KMS-11 (cell line): ENCODE measurements around the gene GPHB5.

Experiments used
- H2AFZ ChIP-seq: fragments of 200-600 bp; sonication (generic); 2 replicates; pipeline ENCODE4 v1.6.1; 2016; ENCODE audit warnings: antibody characterized with exemption, mixed run types, low read depth
- H3K27ac ChIP-seq: fragments of 200-600 bp; sonication (generic); 2 replicates; pipeline ENCODE4 v1.6.1; 2016; ENCODE audit warnings: mild to moderate bottlenecking, mixed run types
- H3K27me3 ChIP-seq: fragments of 200-600 bp; sonication (generic); 2 replicates; pipeline ENCODE4 v1.6.1; 2017; ENCODE audit warnings: mild to moderate bottlenecking, low read depth, mixed run types, moderate library complexity; ENCODE audit not compliant: insufficient read depth
- H3K36me3 ChIP-seq: fragments of 200-600 bp; sonication (generic); 2 replicates; pipeline ENCODE4 v1.6.1; 2017; ENCODE audit warnings: mild to moderate bottlenecking, mixed run types; ENCODE audit not compliant: insufficient read depth
- H3K4me1 ChIP-seq: fragments of 200-600 bp; sonication (generic); 2 replicates; pipeline ENCODE4 v1.6.1; 2016; ENCODE audit warnings: mild to moderate bottlenecking, low read depth, mixed run types; ENCODE audit not compliant: poor library complexity, severe bottlenecking
- H3K4me2 ChIP-seq: fragments of 200-600 bp; sonication (generic); 2 replicates; pipeline ENCODE4 v1.7.0; 2016; ENCODE audit warnings: mild to moderate bottlenecking, mixed run types
- H3K4me3 ChIP-seq: fragments of 200-600 bp; sonication (generic); IDR thresholded peaks from 2 replicates; pipeline ENCODE4 v1.6.1; 2017; ENCODE audit warnings: low read depth, low read length, mixed read lengths; ENCODE audit not compliant: insufficient read depth
- H3K79me2 ChIP-seq: fragments of 200-600 bp; sonication (generic); 2 replicates; pipeline ENCODE4 v1.6.1; 2016; ENCODE audit warnings: low read depth, mixed run types; ENCODE audit not compliant: insufficient read depth
- H3K9ac ChIP-seq: fragments of 200-600 bp; sonication (generic); 2 replicates; pipeline ENCODE4 v1.6.1; 2016; ENCODE audit warnings: mild to moderate bottlenecking, mixed run types
- H4K20me1 ChIP-seq: fragments of 200-600 bp; sonication (generic); 2 replicates; pipeline ENCODE4 v1.6.1; 2016; ENCODE audit warnings: mild to moderate bottlenecking, mixed run types; ENCODE audit not compliant: insufficient read depth
- TF ChIP-seq, protein P1 (sequence below): fragments of 200-600 bp; sonication (generic); conservative IDR thresholded peaks from 2 replicates; pipeline ENCODE4 v1.6.1; 2017; ENCODE audit warnings: low read depth, mild to moderate bottlenecking, antibody characterized with exemption, low read length, moderate library complexity, mixed read lengths

Gene GPHB5

DNA sequence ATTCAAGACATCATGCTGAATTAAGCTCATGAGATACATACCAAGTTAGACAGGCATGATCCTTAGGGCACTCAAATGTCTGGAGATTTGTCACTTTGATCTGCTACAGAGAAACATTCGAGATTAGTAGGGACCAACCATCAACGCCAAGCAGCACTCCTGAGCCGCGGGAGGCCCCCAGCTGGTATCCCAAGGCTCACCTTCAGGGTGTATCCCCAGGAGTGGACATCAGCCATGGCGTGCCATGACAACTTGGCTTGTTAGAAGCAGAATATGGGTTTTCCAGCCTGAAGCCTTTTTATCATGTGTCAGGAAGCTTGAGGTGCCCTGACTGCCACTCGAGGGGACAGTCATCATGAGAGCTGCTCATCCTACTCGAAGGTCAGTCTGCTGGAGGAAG, 39.1 kb upstream of the GPHB5 start:
- H2AFZ ChIP-seq = no peak overlapping the region
- TF ChIP-seq, protein P1, sequence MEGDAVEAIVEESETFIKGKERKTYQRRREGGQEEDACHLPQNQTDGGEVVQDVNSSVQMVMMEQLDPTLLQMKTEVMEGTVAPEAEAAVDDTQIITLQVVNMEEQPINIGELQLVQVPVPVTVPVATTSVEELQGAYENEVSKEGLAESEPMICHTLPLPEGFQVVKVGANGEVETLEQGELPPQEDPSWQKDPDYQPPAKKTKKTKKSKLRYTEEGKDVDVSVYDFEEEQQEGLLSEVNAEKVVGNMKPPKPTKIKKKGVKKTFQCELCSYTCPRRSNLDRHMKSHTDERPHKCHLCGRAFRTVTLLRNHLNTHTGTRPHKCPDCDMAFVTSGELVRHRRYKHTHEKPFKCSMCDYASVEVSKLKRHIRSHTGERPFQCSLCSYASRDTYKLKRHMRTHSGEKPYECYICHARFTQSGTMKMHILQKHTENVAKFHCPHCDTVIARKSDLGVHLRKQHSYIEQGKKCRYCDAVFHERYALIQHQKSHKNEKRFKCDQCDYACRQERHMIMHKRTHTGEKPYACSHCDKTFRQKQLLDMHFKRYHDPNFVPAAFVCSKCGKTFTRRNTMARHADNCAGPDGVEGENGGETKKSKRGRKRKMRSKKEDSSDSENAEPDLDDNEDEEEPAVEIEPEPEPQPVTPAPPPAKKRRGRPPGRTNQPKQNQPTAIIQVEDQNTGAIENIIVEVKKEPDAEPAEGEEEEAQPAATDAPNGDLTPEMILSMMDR = no peak
- no peaks in the 10 kb centered on the region for H4K20me1 ChIP-seq
- no peak overlapping the region for H3K9ac ChIP-seq
- H3K36me3 ChIP-seq = no peaks in the 10 kb centered on the region
- no peaks in the 10 kb centered on the region for H3K79me2 ChIP-seq
- no peaks in the 10 kb centered on the region for H3K27me3 ChIP-seq
- H3K4me3 ChIP-seq = no peak overlapping the region
- no peaks in the 10 kb centered on the region for H3K4me1 ChIP-seq
- H3K4me2 ChIP-seq = no peak overlapping the region
- H3K27ac ChIP-seq = no peak overlapping the region

DNA sequence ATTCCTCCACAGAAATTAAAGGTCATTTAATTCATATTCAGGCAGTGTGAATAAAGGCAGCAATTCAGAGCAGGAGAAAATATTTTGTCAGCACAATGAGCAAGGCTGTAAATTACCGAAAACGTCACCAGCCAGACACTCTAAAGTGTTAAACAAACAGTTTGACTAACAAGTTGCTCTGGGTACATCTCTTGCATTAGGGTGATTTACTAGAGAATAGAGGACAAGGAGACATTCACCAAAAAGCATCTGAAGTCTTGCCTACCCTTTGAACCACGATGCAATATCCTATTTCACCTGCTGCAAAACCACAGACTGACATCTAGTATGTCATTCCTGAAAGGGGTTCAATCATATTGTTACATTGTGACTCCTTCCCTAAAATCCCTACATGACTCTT, 27.1 kb upstream of the GPHB5 start:
- TF ChIP-seq, protein P1 = no peak
- Histone ChIP-seq H3K4me2 (no peak overlapping the region), H3K4me1 (no peaks in the 10 kb centered on the region), H3K4me3 (no peak overlapping the region), H3K79me2 (no peaks in the 10 kb centered on the region), H3K27ac (no peak overlapping the region), H3K36me3 (no peaks in the 10 kb centered on the region), H3K9ac (no peak overlapping the region), H4K20me1 (no peaks in the 10 kb centered on the region), H2AFZ (no peak overlapping the region), H3K27me3 (no peaks in the 10 kb centered on the region)

DNA sequence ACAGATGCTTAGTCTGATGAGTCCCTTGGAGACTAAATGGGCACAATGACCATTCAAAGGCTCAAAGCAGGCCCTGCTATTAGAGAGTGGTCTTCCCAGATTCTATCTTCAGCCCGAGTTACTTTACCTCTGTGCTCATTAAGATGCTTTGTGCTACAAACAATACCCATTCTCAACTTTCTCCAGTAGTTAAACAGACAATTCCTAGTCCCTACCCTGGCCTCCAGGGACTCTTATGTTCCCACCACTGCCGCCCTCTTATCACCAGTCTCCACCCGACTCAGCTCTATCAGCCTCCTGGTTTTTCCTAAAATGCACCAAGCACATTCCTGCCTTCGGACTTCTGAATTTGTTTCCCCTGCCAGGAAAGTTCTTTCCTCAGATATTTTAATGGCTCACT, 25.6 kb upstream of the GPHB5 start:
- TF ChIP-seq, protein P1 = no peak
- no peak overlapping the region for H3K4me3 ChIP-seq
- no peaks in the 10 kb centered on the region for H4K20me1 ChIP-seq
- no peaks in the 10 kb centered on the region for H3K4me1 ChIP-seq
- no peak overlapping the region for H3K27ac ChIP-seq
- no peaks in the 10 kb centered on the region for H3K36me3 ChIP-seq
- no peaks in the 10 kb centered on the region for H3K79me2 ChIP-seq
- H2AFZ ChIP-seq = no peak overlapping the region
- no peaks in the 10 kb centered on the region for H3K27me3 ChIP-seq
- no peak overlapping the region for H3K4me2 ChIP-seq
- no peak overlapping the region for H3K9ac ChIP-seq

DNA sequence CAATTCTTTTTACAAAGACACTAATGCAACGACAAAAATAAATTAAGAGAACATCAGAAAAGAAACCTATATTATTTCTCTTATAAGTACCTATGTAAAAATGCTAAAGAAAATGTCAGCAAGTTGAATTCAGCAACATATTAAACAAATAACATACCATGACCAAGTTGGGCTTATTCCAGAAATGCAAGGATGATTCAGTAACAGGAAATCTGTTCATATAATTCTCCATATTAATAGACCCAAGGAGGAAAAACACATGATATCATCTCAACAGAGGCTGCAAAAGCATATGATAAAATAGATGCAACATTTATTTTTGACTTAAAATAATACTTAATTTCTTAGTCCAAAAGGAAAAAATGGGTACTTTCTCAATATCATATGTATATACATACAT, 25.1 kb upstream of the GPHB5 start:
- no peaks in the 10 kb centered on the region for H3K79me2 ChIP-seq
- H2AFZ ChIP-seq = no peak overlapping the region
- no peaks in the 10 kb centered on the region for H3K4me1 ChIP-seq
- no peaks in the 10 kb centered on the region for H3K27me3 ChIP-seq
- H3K27ac ChIP-seq = no peak overlapping the region
- no peaks in the 10 kb centered on the region for H3K36me3 ChIP-seq
- TF ChIP-seq, protein P1 = no peak
- H4K20me1 ChIP-seq = no peaks in the 10 kb centered on the region
- H3K4me3 ChIP-seq = no peak overlapping the region
- H3K4me2 ChIP-seq = no peak overlapping the region
- H3K9ac ChIP-seq = no peak overlapping the region

DNA sequence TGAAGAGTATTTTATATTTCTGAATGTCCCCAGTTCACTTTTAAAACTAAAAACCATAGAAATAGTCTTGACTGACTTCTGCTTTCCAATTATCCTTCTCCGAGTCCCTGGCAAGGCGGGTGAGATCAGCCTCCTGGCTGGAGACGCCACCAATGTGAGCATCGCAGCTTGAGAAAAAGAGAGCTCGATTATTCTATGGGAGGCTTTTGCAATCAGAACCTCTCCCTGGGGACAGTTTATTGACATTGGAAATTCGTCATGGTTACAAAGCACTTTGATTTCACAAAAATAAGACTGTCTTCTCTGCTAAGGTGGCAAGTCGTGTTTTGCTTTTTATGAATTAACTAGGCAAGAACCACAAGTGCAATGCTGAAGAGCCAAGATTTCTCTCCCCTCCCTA, 23.6 kb upstream of the GPHB5 start:
- no peaks in the 10 kb centered on the region for H4K20me1 ChIP-seq
- no peak overlapping the region for H2AFZ ChIP-seq
- no peak overlapping the region for H3K27ac ChIP-seq
- H3K4me3 ChIP-seq = no peak overlapping the region
- H3K27me3 ChIP-seq = no peaks in the 10 kb centered on the region
- H3K36me3 ChIP-seq = no peaks in the 10 kb centered on the region
- no peaks in the 10 kb centered on the region for H3K79me2 ChIP-seq
- H3K4me2 ChIP-seq = no peak overlapping the region
- H3K4me1 ChIP-seq = no peaks in the 10 kb centered on the region
- H3K9ac ChIP-seq = no peak overlapping the region
- TF ChIP-seq, protein P1 = no peak
